CD4-positive, alpha-beta T cell (primary cell): Measurements from ENCODE around the gene GIMAP5. TPM values are rescaled to one million over a fixed set of nuclear protein-coding genes. Genes with fewer than 3 reads are reported as not detected.

Experiments
- ATAC-seq: fragments of 200-7000 bp; cut with Tn5 transposase; one replicate; pipeline ENCODE4 v1.10.0; 2022; ENCODE audit warnings: mild to moderate bottlenecking; ENCODE audit not compliant: poor library complexity
- CTCF ChIA-PET: fragments of 350-600 bp; sonication (Branson Sonifier 250); formaldehyde crosslinking; loops from one replicate; lab custom pipeline; 2021; ENCODE audit warnings: antibody characterized with exemption, inconsistent platforms; lab: Charles Lee
- POLR2A ChIA-PET: fragments of 350-600 bp; sonication (Branson Sonifier 250); formaldehyde crosslinking; loops from one replicate; lab custom pipeline; 2021; ENCODE audit warnings: antibody characterized with exemption, inconsistent platforms; lab: Charles Lee
- DNase-seq, 14 experiments: peaks; one replicate each; pipeline ENCODE4 v3.0.0-alpha.2; 2013 to 2020; ENCODE audit warnings: mixed read lengths in 2 of 14
- H3K27ac ChIP-seq, 2 donors: one replicate each; pipeline versions ENCODE4 v1.5.1 to v1.7.0; 2013; ENCODE audit warnings: low read length in 2 of 2, low read depth in 1 of 2, mild to moderate bottlenecking in 1 of 2
- H3K27me3 ChIP-seq, 2 experiments: 1 replicate in 1 of 2; 2 replicates in 1 of 2; pipeline versions ENCODE4 v1.6.1 to v1.7.0; 2013; ENCODE audit warnings: low read length in 2 of 2, control low read depth in 1 of 2, mild to moderate bottlenecking in 1 of 2, moderate library complexity in 1 of 2; ENCODE audit not compliant: insufficient read depth in 2 of 2, control insufficient read depth in 1 of 2
- H3K36me3 ChIP-seq: one replicate; pipeline ENCODE4 v1.6.1; 2013; ENCODE audit warnings: low read length, control low read depth; ENCODE audit not compliant: insufficient read depth
- H3K4me1 ChIP-seq: one replicate; pipeline ENCODE4 v1.6.1; 2013; ENCODE audit warnings: low read length, control low read depth; ENCODE audit not compliant: insufficient read depth
- H3K4me3 ChIP-seq: one replicate; pipeline ENCODE4 v1.5.1; 2013; ENCODE audit warnings: mild to moderate bottlenecking, low read length, moderate library complexity
- H3K9me3 ChIP-seq, 2 experiments: 1 replicate in 1 of 2; 2 replicates in 1 of 2; pipeline versions ENCODE4 v1.6.1 to v1.7.0; 2013; ENCODE audit warnings: low read length in 2 of 2, mild to moderate bottlenecking in 2 of 2, control low read depth in 1 of 2, moderate library complexity in 1 of 2; ENCODE audit not compliant: control insufficient read depth in 1 of 2, insufficient read depth in 1 of 2
- H3K27ac Mint-ChIP-seq: one replicate; pipeline ENCODE4 v1.8.0; 2020; ENCODE audit warnings: mixed read lengths
- H3K27me3 Mint-ChIP-seq: one replicate; pipeline ENCODE4 v1.8.0; 2021; ENCODE audit warnings: mixed read lengths
- H3K36me3 Mint-ChIP-seq: one replicate; pipeline ENCODE4 v1.8.0; 2021; ENCODE audit warnings: low read depth, mixed read lengths
- H3K4me1 Mint-ChIP-seq: one replicate; pipeline ENCODE4 v1.8.0; 2021; ENCODE audit warnings: low read depth, mixed read lengths
- H3K4me3 Mint-ChIP-seq: one replicate; pipeline ENCODE4 v1.8.0; 2020; ENCODE audit warnings: mild to moderate bottlenecking, mixed read lengths
- H3K9me3 Mint-ChIP-seq: one replicate; pipeline ENCODE4 v1.8.0; 2020; ENCODE audit warnings: mixed read lengths
- CTCF ChIP-seq: fragments of 200-600 bp; IDR thresholded peaks from one replicate; pipeline ENCODE4 v1.8.0; 2022; ENCODE audit warnings: antibody characterized with exemption, mild to moderate bottlenecking
- intact Hi-C, 2 experiments: fragments of 100-400 bp; cut with DNase I in 1 of 2; cut with micrococcal nuclease in 1 of 2; formaldehyde crosslinking; loops; one replicate each; pipeline versions ENCODE4 v1.15.1 to v1.9.0; 2023 to 2025; cut with DNase I, micrococcal nuclease
- total RNA-seq, 174 experiments: library from RNA in 2 of 174; stranded (reverse) in 2 of 174; gene quantifications; one replicate each; pipeline ENCODE4 v1.2.3 and lab custom pipeline; 2021 to 2026

The GIMAP5 gene
- total RNA-seq, 2 experiments from 2014 or later = 31.3 to 35.2 TPM

GRCh38 chr7:150791304-150791703, 54.1 kb downstream of the GIMAP5 start:
- Histone ChIP-seq H3K9me3 (peaks cover 0 to 4% of the 10 kb centered on the region in 2 experiments), H3K27ac (no peak overlapping the region), H3K36me3 (no peaks in the 10 kb centered on the region), H3K4me3 (no peak overlapping the region), H3K27me3 (peaks cover 8 to 12% of the 10 kb centered on the region in 2 experiments), H3K4me1 (no peaks in the 10 kb centered on the region)
- no peaks in the 10 kb centered on the region for H3K36me3 Mint-ChIP-seq
- TF ChIP-seq CTCF = no peak
- H3K27me3 Mint-ChIP-seq = peaks cover 7% of the 10 kb centered on the region
- ChIA-PET CTCF (no interaction called here), POLR2A (no interaction called here)
- intact Hi-C loops = no loop called here
- peaks cover 4% of the 10 kb centered on the region for H3K9me3 Mint-ChIP-seq
- ATAC-seq = no peak
- DNase-seq = no peak
- H3K27ac Mint-ChIP-seq = no peak overlapping the region
- no peak overlapping the region for H3K4me3 Mint-ChIP-seq
- H3K4me1 Mint-ChIP-seq = no peaks in the 10 kb centered on the region

DNA sequence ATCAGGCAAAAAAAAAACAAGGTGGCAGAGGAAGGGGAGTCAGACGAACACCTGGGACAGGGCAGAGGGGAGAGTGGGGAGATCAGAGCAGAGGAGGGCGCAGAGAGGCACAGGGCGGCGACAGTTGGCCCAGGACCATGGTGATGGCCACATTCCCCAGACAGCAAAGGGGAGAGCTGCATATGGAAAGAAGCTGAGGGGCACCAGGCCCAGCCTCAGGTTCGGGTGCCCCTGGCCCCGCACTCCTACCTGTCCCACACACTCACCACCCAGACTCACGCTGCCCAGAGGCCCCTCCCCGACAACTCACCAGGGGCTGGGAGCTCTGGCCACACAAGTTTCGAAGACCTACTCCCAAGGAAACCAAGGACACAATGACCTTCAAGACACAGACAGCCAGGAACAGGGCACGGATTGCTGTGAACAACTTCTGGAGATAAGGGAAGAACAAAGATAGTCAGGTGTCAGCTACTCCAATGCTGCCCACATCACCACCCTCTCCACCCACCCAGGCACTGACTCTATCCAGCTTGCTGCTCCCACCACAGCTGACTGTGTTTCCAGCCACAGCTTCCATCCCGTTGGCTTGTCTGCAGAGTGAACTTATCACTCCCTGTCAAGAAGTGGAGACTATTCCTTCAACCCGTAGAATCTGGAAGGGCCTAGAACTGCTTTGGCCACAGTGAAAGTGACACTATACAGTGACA, 54.7 kb downstream of the GIMAP5 start:
- peaks cover 4% of the 10 kb centered on the region for H3K9me3 Mint-ChIP-seq
- H3K4me3 ChIP-seq = no peak overlapping the region
- no peaks in the 10 kb centered on the region for H3K36me3 ChIP-seq
- no peak for ATAC-seq
- no peak overlapping the region for H3K27ac Mint-ChIP-seq
- ChIA-PET CTCF (no interaction called here), POLR2A (no interaction called here)
- DNase-seq = no peak
- H3K36me3 Mint-ChIP-seq = no peaks in the 10 kb centered on the region
- H3K27ac ChIP-seq = no peak overlapping the region
- no peaks in the 10 kb centered on the region for H3K4me1 Mint-ChIP-seq
- intact Hi-C loops = no loop called here
- no peaks in the 10 kb centered on the region for H3K4me1 ChIP-seq
- peaks cover 0 to 4% of the 10 kb centered on the region in 2 experiments for H3K9me3 ChIP-seq
- TF ChIP-seq CTCF = no peak
- H3K27me3 ChIP-seq = peaks cover 8 to 12% of the 10 kb centered on the region in 2 experiments
- H3K27me3 Mint-ChIP-seq = peaks cover 7% of the 10 kb centered on the region
- no peak overlapping the region for H3K4me3 Mint-ChIP-seq

Other genes with a start within 250 kb of the GIMAP5 start
- gene GIMAP7, start 222.5 kb upstream of the GIMAP5 start, total RNA-seq = 10 to 100 TPM; 48.4 to 50.7 TPM
- gene GIMAP4, start 170.0 kb upstream of the GIMAP5 start, total RNA-seq = 10 to 100 TPM; 20.7 to 23.6 TPM
- 10 to 100 TPM; 14.3 to 14.9 TPM for gene GIMAP6, start 105.0 kb upstream of the GIMAP5 start, total RNA-seq
- 10 to 100 TPM; 64.1 to 65.1 TPM for gene GIMAP2, start 51.7 kb upstream of the GIMAP5 start, total RNA-seq
- 1 to 10 TPM; 8.0 to 8.1 TPM for gene GIMAP1, start 20.8 kb upstream of the GIMAP5 start, total RNA-seq
- not detected for gene TMEM176B, start 62.9 kb downstream of the GIMAP5 start, total RNA-seq
- not detected for gene TMEM176A, start 63.4 kb downstream of the GIMAP5 start, total RNA-seq
- gene AOC1, start 115.1 kb downstream of the GIMAP5 start, total RNA-seq = not detected
- 1 to 10 TPM; 1.9 to 2.3 TPM for gene KCNH2, start 240.9 kb downstream of the GIMAP5 start, total RNA-seq